Stimulated activated CD4-positive, alpha-beta T cell treated with anti-CD3 and anti-CD28 coated beads, Interleukin-2, amount 100 ng/mL, for 48 hours (primary cell): Measurements from ENCODE around the gene KCNH1.

Experiments
- DNase-seq, 2 donors: peaks; one replicate each; pipeline ENCODE4 v3.0.0-alpha.2; 2020

Gene KCNH1

DNA sequence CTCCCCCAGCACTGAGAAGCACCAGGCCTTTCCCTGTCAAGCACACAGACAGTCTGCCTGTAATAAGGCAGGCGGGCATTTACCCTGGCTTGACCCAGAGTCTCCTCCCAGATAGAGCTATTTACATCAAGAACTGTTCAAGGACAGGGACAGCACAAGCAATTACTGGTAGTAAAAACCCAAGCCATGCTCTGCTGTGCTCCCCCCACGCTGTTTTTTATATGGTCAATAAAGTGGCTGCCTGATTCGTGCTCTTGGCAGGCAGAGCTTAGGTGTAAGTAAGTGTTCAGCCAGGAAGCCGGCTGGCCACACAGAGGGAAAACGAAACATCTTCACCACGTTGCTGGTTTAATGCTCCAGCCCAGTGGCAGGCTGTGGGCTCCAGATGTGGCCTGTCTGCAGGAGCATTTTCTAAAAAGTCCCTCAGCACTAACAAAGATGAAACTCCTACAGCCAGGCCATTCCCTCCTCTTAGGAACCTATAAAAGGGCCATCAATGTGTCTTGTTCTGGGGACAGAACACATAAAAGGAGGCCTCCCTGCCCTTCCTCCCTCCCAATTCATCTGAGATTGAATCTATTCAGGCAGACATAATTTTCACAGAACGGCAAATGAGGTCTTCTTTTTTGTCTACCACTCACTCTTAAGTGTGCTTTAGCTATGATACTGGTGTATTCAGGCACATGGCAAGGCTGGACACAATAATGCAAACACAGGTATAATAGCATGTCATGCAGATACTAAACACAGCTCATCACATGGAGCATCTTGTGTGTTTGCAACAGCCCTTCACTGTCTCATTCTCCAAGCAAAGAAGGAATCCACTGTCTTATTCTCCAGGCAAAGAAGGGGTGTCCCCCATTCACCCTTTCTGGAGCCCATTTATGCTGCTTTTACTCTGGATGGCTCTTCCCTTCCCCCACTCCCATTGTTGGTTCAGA is 426.4 kb downstream of the KCNH1 start:
- no peak for DNase-seq

DNA sequence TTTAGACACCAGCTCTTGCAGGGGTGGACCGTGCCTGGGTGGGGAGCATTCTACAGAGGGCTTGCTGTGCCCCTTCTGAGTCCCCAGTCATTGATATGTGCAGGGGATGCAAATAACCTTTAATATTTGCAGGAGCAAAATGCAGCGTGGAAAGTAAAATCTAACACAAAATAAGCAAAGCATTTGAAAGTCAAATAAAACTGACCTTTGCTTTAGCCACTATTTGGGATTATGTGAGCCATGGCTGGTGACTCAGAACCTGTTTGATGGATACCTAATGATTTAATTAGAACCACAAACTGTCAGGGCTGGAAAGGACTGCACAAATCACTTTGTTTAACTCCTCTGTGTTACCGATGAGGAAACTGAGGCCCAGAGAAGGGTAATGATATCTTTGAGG is 427.7 kb downstream of the KCNH1 start:
- DNase-seq: no peak

DNA sequence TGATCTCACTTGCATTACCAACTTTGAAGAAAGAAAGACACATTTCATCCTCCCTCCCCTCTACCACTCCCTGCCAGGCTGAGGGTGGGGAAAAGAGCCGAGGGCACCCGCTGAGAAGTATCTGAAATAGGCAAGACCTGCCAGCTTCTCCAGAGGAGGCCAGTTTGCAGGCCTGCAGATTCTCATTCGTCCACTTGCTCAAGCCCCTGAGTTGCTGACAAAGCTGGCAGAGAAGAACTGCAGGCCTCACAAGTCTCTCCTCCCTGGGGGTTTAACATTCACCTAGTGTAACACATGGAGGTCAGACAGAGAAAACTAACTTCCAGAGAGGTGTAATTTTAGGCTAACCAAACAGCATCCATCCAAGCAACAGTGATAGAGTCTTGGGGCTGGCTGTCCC is 428.9 kb downstream of the KCNH1 start:
- no peak for DNase-seq

DNA sequence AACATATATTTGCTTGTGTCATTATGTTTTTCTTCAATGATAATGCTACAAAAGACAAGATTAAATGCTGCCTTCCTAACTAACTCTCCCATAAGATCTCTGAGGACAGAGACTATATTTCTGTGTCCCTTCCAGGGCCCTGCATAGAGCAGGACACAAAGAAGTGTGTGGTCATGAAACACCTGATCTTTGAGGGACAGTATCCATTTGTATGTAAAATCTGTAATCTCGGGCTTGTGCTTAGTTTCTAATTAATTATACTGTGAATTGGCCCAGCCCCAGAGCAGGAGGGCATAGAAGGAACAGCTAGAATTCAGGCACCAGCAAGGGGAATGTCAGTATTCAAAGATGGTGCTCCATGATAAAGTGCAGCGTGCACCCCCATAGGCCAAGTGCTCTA is 430.4 kb downstream of the KCNH1 start:
- no peak for DNase-seq

DNA sequence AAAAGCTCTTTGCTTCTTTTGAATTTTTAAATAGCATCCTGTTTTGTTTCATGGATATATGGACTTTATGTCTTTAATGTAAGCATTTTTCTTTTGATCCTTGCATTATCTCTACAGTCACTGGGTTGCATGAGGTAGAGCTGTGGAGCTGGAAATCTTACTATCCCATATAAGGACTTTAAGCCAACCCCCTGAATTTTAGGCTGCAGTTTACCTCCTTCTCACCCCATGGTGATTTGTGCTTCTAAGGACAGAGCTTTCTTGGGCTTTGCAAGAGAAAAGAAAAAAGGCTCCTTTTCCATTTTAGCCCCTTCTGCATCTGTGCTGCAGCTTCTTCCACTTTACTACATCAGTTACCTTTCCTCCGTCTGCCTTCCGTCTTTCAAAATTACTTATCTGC is 431.4 kb downstream of the KCNH1 start:
- no peak for DNase-seq

DNA sequence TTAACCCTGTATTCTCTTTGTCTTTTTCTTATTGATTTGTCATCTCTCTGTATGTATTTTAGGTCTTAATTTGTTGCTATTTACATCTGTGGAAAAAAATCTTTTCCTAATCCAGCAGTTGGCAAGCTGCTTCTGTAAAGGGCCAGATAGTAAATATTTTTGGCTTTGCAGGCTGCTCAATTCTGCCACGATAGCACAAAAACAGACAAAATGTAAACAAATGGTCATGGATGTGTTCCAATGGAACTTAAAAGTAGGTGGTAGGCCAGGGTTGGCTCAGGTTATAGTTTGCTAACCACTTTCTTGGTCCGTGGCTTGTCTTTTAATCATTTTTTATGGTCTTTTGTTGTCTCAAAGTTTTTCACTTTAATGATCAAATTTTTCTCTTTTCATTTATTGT is 433.4 kb downstream of the KCNH1 start:
- DNase-seq: no peak

DNA sequence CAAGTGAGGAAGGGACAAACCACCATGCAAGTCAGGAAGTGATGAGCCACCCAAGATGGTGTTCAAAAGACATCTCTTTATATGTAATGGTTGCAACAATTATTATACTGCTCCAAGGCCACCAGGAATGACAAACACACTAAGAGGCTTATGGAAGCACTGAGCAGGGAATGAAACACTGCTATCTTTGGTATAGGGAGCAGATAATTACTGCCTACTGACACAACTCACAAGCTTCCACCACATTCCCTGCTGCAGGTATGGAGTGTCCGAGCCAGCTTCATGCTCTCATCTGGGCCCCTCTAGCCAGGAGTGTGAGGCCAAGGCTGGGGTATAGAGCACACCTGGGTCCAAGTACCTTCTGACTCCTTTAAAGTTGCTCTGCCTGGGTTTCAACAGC is 433.9 kb downstream of the KCNH1 start:
- no peak for DNase-seq

DNA sequence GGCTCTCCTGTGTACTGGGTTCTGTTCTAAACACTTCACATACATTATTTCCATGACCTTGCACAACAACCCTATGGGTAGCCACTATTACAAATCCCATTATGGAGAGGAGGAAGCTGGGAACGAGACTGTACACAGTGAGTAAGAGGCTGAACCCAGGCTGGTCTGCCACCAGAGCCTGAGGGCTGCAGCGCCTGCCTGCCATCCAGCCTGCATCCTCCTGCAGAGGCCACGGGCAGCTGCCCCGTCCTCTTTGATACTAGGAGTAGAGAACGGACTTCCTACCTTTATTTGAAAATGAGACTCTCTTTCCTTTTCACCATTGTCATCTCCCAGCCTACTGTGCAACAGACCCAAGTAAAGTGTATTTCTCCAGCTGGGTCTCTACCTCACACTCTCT is 435.3 kb downstream of the KCNH1 start:
- no peak for DNase-seq

DNA sequence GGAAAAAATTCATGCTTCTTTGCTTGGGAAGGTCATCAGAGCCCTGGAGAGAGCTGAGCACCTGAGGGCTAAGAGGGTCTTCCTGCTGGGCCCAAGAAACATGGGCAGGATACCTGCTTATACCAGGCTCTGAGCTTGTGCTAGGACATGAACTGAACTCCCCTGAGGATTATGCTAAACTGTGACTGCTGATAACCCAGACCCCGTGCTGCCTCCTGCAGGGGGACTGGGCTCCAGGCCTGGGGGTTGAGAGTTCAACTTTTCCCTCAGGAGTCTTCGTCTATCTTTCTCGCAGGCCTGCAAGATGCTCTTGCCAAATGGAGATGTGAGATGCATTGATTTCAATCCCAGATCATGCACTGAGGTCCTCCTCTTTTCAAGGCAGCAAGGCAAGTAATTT is 436.8 kb downstream of the KCNH1 start:
- DNase-seq: no peak

DNA sequence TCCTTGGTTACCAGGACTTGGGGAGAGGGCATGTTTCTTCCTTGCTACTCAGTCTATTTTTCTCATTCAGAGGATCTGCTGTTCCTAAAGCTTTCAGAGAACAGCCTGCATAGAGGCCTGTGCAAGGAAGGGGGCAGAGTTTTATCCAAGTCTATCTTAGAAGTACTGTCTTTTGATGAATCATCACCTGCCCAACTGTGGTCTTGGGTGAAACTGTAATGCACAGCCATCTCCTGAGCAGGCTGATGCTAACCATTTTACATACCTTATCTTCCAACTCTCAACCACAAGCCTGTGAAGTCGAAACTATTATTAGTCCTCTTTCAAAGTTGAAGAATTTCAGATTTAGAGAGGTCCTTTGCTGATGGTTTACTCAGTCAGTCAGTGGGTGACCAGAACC is 437.2 kb downstream of the KCNH1 start:
- DNase-seq: no peak

DNA sequence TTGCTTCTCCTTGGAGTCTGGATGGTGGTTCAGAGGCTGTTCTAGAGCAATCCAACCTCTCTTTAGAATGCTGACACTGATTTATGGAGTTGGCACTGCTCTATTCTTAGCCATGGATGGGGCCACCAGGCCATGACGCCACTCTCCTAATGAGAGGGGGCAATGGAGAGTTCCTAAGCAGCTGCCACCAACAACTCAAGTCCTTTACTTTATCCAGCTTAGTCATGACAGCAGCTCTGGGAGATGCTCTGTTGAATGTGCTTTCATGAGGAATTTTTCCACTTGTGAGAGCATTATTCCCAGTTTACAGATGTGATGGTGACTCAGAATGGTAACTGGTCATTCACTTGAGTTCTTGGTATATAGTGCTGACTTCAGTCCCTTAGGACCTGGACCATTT is 438.9 kb downstream of the KCNH1 start:
- no peak for DNase-seq

DNA sequence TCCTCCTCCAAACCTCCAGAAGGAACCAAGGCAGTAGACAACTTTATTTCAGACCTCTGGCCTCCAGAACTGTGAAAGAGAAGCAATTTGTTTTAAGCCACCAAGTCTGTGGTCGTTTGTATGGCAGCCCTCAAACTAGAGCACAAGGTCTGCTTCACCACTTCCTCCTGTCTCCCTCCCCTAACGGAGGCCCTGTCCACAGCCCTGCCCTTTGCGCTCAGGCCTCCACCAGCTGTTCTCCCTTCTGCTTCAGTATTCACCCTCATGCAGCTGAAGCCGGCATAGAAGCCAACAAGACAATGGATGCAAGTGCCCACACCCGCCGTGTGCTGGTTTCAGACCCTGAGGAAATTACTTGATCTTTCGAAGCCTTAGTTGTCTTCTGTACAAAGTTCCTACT is 441.2 kb downstream of the KCNH1 start:
- DNase-seq: no peak

DNA sequence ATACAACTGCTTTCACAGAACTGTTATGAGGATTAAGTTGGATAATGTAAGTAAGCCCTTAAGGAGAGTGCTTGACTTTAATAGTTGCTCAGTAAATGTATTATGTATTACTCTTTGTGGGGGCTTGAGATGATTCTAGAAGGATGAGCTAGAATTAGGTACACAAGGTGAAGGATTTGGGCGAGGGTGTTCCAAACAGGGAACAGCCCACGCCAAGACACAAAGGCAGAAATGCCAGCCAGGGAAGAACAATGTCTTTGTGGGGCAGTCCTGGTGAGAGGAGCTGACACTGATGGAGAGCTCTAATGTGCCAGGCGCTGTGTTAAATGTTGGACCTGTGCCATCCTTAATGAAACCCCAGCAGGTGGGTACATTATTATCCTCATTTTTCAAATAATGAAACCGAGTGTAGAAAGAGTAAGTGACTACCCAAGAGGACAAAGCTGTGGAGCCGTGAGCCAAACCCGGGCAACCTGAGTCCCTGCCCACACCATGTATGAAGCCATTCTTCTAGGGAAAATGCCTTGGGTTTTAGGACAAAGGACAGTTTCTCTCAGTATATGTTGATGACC is 442.8 kb downstream of the KCNH1 start:
- DNase-seq: no peak

DNA sequence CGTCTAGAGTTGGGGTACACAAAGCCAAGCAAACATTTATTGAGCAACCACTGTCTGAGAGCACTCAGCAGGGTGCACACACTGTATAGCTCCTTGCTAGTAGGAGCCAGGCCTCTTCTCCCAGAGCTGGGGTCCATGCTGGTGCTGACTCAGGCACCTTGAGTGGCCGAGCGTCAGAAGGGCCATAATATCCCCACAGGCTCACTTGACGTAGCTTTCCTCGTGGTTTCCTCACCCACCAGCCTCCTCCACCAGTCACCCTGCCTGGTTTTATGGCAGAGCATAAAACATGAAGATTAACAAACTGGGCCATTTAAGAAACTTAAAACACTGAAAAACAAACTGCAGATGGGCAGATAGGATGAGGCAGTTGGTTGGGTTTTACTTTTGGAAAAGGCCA is 443.7 kb downstream of the KCNH1 start:
- no peak for DNase-seq

DNA sequence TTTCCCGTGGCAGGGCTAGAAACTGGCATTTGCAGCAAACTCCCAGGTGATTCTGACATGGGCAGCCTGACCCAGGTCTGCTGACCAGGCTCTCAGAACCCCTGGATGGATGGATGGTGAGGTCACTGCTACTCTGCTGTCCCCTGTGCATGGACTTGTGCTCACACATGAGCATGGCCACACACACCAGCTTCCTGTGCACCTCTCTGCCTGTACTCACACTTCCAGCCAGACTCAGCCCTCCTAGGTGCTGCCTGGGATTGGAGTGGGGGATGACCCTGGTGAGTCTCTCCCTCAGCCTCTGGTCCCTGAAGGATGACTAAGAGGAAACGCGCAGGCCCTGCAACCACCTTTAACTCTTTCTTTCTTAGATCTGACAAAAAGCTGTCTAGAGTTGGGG is 444.1 kb downstream of the KCNH1 start:
- no peak for DNase-seq

DNA sequence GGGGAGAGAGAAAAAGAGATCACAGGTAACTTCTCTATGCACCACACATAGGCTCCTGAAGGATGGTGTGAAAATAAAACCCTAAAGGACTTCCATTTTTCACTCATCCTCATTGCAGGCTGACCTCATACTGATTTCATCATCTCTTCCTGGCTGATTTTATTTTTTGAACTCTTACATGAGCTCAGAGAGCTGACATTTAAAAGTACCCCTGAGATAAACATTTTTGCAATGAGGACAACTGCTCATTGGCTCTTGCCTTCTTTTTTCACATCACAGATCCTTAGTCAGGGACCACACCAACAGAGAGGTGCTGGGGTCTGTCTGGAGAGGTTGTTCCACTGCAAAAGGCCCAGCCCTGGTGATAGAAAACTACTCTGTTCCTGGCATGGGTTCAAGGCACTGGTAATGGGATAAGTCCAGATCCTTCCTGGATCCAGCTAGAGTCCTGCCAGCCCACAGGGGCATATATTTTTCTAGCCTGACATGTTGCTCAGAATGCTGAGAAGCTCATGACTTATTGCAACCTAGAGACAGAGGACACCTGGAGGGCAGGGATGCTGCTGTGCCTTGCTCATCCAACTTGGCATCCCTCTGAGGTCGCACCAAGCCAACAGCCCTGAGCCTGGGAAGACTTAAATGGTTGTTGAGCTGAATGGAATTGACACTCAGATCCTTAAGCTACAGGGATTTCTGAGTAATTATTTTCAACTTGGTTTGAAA is 445.3 kb downstream of the KCNH1 start:
- DNase-seq: no peak

DNA sequence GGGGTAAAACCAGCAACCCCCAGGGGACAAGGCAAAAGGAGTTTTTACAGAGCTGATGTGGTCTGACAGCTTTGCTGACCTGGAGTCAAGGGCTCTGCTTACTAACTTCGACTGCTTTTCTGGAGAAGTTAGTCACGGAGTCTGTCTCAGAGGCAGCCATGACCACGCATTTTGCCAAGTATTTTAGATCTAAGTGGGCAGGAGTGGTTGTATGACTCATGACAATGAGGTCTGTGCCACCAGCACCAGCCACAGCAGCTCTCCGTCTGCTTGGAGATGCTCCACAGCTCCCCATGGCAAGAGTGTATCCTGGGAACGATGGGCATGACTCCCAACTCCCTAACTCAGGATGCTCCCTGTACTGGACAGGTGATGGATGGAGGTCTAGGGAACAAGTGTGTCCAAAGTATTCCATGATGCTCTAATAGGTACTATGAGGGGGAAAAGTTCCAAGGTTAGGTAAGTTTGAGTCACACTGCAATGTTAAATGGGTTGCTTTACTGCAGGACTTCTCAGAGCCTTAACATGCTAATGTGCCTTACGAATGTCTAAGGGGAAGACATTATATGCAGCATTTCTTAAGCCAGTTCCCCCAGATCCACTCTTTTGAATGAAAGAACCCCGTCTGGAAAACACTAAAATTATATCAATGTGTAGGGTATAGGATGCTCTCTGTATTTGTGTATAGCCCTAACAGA is 446.2 kb downstream of the KCNH1 start:
- DNase-seq: no peak

DNA sequence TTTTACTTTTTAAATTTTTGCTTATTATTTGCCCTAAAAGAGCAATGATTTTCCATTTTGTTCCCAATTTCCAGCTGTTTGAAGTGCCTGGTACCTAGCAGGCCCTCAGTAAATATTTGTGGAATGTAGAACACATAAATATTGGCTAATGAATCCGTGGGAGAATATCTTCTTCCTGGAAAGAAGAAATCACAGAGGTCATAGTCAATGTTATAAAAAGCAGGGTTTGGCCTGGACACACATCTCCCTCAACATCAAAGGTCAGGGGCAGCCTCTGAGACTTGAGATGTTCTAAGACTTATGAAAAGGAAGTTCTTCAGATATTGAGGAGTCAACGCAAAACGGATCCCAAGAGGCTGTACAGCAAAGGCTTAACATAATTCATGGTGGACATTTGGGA is 447.1 kb downstream of the KCNH1 start:
- DNase-seq: no peak

DNA sequence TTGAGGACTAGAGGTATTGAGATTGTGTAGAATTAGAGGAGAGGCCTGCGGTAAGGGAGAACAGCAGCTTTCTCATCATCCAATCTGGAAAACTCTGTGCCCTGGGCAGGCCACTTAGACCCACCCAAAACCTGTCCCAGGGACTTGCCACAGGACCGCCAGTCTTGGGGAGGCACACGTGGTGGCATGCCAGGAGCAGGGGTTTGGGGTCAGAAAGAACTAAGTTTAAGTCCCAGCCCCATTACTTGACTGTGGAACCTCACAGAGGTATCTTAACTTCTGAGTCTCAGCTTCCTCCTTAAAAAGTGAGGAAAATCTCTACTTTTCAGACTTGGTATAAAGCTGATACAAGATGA is 448.7 kb downstream of the KCNH1 start:
- DNase-seq: no peak

DNA sequence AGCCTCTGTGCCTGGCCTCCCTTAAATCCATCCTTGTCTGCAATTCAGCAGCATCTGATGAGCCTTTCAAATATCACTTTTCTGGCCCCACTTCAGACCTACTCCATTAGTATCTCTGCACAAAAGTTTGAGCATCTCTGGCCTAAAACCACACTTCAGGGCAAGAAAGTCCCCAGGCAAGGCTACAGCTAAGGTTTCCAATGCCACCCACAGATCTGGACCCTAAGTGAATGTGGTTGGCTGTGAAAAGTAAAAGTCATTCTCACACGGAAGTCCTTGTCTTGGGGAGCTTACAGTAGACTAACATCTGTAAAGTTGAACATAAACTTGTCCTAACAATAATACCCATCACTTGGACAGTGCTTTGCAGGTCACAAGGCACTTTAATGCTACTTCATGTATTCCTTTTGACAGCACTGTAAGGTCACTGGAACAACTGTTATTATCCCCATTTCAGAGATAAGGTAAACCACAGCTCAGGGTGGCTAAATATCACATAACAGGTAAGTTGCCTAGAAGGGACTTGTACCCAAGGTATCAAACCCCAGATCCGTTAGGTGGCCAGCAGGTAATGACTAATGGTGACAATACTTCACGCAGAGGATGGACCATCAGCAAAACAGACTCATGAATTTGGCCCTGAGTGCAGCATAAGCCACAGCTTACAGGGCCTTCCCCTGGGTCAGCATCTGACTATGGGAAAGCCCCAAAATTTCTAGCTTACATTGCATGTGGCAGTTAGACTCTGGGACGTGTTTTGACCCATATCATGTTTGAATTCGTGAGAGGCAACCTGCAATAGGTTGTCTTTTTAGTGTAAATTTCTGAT is 449.3 kb downstream of the KCNH1 start:
- DNase-seq: no peak

DNA sequence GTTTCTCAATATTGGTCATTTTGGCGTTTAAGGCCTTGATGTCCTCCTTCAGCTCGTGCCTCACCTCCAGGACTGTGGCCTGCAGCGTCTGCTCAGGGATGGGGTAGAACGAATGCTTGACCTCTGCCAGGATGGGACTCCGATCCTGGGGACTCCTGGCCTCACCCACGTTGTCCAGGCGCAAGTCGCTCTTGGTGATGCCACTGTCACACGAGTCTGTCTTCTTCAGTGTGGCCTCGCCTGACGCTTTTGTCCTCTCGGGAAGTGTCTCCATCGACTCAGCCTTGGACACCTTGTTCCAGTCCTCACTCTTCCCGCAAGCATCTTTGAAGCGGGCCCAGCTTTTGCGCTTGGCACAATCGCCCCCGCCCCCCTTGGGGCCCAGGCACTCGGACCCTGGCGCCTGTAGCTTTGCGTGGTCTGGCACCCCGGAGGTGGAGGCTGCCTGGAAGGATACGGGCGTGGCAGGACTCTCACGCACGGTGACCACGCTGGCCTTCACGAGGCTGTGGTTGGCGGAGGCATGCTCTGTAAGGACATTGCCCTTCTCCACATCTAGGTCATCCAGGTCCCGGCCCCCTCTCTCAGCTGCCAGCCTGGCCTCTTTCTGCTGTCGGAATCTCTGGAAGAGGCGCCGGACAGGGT is 450.4 kb downstream of the KCNH1 start:
- no peak for DNase-seq

DNA sequence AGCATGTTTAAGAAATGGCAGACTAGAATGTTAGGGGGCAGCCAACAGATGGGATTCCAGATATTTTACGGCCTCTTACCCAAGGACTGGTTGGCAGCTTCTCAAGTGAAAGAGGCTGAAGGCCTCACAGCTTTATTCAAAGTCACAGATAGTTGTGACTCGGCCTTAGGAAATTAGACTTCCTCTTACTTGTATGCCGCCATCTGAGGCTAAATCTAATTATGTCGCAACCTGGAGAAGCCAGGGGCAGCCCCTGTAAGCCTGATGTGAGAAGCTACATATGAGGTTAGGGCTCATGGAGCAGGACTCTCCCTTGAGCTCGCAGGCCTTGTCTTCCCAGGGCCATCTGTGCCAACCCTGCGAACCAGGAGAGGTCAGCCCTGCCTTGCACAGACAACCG is 452.8 kb downstream of the KCNH1 start:
- no peak for DNase-seq
